ENCODE data around the gene CDCA4. TPM values are rescaled to one million over a fixed set of nuclear protein-coding genes. Genes with fewer than 3 reads are reported as not detected.

CDCA4 gene
- polyA plus RNA-seq, 2 of the 4 experiments (the other 2 are of a cell fraction): 24.2 to 26.9 TPM

GRCh38 chr14:104999361-104999760 is 21.5 kb downstream of the CDCA4 start:
- DNase-seq (ENCODE audit: low read depth in 1 of 2, low spot score in 1 of 2) (no peak), ATAC-seq (no peak), FAIRE-seq (no peak)
- Histone ChIP-seq H3K4me3 (no peak overlapping the region), H3K4me1 (no peaks in the 10 kb centered on the region), H3K4me2 (no peak overlapping the region), H3K9me3 (peaks cover 8% of the 10 kb centered on the region; the same call in 1 of the 3 replicates), H3K27ac (no peak overlapping the region)
- ChIA-PET POLR2A (interaction anchor here (0.6 kb wide), 1 partner anchor 10 kb away, joined by 3 read pairs; no protein-coding TSS in a partner anchor), CTCF (interaction anchor here (1.1 to 7.7 kb wide), 5 partner anchors 10 to 104 kb away, joined by 3 to 49 read pairs (median 15); no protein-coding TSS in a partner anchor)
- TF ChIP-seq ZSCAN20 (CRISPR knock-in tag; IDR thresholded peaks at IDR 0.05): no peak
- TF ChIP-seq REST (IDR thresholded peaks at IDR 0.05): no peak
- WGBS (ENCODE audit: missing lambda C conversion rate): 93% methylated on average over 2 of the region's 3 CpGs

- 88% methylated on average over 5 of the region's 5 CpGs for WGBS (ENCODE audit: missing lambda C conversion rate)
- DNase-seq (ENCODE audit: low read depth in 1 of 2, low spot score in 1 of 2) (no peak), FAIRE-seq (no peak), ATAC-seq (no peak)
- POLR2A ChIA-PET: interaction anchor here (0.5 kb wide), 1 partner anchor 59 kb away, joined by 3 read pairs; no protein-coding TSS in a partner anchor
- H3K9me3 ChIP-seq: peaks cover 8% of the 10 kb centered on the region; the same call in 1 of the 3 replicates
- TF ChIP-seq HMGXB4 (CRISPR knock-in tag; IDR thresholded peaks at IDR 0.05; ENCODE audit: borderline replicate concordance) (no peak), ESRRA (IDR thresholded peaks at IDR 0.05; ENCODE audit: borderline replicate concordance, low read length) (no peak), KDM5A (IDR thresholded peaks at IDR 0.05) (no peak), PBX3 (IDR thresholded peaks at IDR 0.05) (no peak), ELK1 (IDR thresholded peaks at IDR 0.05; ENCODE audit: low read depth, low read length) (no peak), ZC3H11A (IDR thresholded peaks at IDR 0.05) (no peak)
- H3K4me2 ChIP-seq: no peak overlapping the region
- H3K4me1 ChIP-seq: no peaks in the 10 kb centered on the region
- H3K4me3 ChIP-seq: no peak overlapping the region
- H3K27ac ChIP-seq: no peak overlapping the region
- CTCF ChIA-PET: interaction anchor here (0.7 to 7.7 kb wide), 8 partner anchors 9 to 321 kb away, joined by 3 to 49 read pairs (median 4); partner anchors contain the start of gene CLBA1
Observed at GRCh38 chr14:104998801-104999200, 22.1 kb downstream of the CDCA4 start.

- Histone ChIP-seq H3K27ac (no peak overlapping the region), H3K4me2 (no peak overlapping the region), H3K4me3 (no peak overlapping the region), H3K9me3 (peaks cover 8% of the 10 kb centered on the region; the same call in 1 of the 3 replicates), H3K4me1 (no peaks in the 10 kb centered on the region)
- 95% methylated on average over 13 of the region's 13 CpGs for WGBS (ENCODE audit: missing lambda C conversion rate)
- ChIA-PET CTCF (interaction anchor here (3.9 to 4.0 kb wide), 2 partner anchors 22 to 48 kb away, joined by 28 to 40 read pairs; no protein-coding TSS in a partner anchor), POLR2A (no interaction called here)
- no peak for FAIRE-seq
- no peak for ATAC-seq
- DNase-seq (ENCODE audit: low read depth in 1 of 2, low spot score in 1 of 2): no peak
- TF ChIP-seq BCL3 (IDR thresholded peaks at IDR 0.05) (no peak), HOXB13 (CRISPR knock-in tag; IDR thresholded peaks at IDR 0.05; ENCODE audit: low read depth) (no peak), JUNB (IDR thresholded peaks at IDR 0.05) (no peak), MAX (IDR thresholded peaks at IDR 0.05) (no peak), SMC3 (IDR thresholded peaks at IDR 0.05) (no peak), ZNF302 (CRISPR knock-in tag; IDR thresholded peaks at IDR 0.05) (no peak), CHD2 (IDR thresholded peaks at IDR 0.05; ENCODE audit: low read length, partially characterized antibody) (no peak), FOSL2 (IDR thresholded peaks at IDR 0.05) (no peak), FOSL2 (CRISPR knock-in tag; IDR thresholded peaks at IDR 0.05) (no peak), NPAS2 (CRISPR knock-in tag; IDR thresholded peaks at IDR 0.05; ENCODE audit: borderline replicate concordance) (no peak), KDM5A (IDR thresholded peaks at IDR 0.05) (no peak), RARB (CRISPR knock-in tag; IDR thresholded peaks at IDR 0.05) (no peak), E2F6 (IDR thresholded peaks at IDR 0.05; ENCODE audit: borderline replicate concordance, low read depth) (no peak), POLR2AphosphoS2 (conservative IDR thresholded peaks at IDR 0.05; ENCODE audit: low read length) (no peak), MAFK (IDR thresholded peaks at IDR 0.05; ENCODE audit: partially characterized antibody) (no peak)
Observed at GRCh38 chr14:104996483-104996882, 24.4 kb downstream of the CDCA4 start.

Measured in A549 (cell line).